AG09319 (cell line): ENCODE measurements around the gene EQTN.
A peak's percentile ranks its signal among the peaks of the same experiment; 100 is the strongest.

Source experiments
- DNase-seq: peaks from one replicate; pipeline ENCODE4 v3.0.0-alpha.2; 2010; ENCODE audit warnings: low read depth; ENCODE audit errors: extremely low read depth
- TF ChIP-seq, protein P1 (sequence below): IDR thresholded peaks from 2 replicates; pipeline ENCODE4 v1.5.1; 2011; ENCODE audit warnings: low read depth, mild to moderate bottlenecking, inconsistent platforms, low read length, moderate library complexity

The EQTN gene

DNA sequence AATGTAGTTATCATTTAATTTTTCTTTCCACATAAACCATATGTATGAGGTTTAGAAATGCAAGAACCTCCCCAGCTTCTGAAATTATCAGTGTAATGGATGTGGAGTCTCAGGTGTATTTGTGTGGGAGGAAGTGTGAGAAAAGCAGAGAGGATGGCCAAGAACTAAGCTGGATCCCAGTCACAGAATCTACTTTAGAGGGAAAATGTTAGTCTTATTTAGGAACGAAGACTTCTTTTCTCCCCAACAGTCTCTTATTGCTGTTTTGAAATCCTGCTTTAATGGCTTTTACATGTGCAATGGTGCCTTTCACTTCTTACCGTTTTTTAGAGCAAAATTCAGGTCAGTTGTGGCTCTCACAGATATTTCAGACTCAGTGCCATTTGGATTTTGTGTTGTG is 3.0 kb downstream of the EQTN start:
- DNase-seq, result no peak
- TF ChIP-seq, protein P1, sequence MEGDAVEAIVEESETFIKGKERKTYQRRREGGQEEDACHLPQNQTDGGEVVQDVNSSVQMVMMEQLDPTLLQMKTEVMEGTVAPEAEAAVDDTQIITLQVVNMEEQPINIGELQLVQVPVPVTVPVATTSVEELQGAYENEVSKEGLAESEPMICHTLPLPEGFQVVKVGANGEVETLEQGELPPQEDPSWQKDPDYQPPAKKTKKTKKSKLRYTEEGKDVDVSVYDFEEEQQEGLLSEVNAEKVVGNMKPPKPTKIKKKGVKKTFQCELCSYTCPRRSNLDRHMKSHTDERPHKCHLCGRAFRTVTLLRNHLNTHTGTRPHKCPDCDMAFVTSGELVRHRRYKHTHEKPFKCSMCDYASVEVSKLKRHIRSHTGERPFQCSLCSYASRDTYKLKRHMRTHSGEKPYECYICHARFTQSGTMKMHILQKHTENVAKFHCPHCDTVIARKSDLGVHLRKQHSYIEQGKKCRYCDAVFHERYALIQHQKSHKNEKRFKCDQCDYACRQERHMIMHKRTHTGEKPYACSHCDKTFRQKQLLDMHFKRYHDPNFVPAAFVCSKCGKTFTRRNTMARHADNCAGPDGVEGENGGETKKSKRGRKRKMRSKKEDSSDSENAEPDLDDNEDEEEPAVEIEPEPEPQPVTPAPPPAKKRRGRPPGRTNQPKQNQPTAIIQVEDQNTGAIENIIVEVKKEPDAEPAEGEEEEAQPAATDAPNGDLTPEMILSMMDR, result no peak

DNA sequence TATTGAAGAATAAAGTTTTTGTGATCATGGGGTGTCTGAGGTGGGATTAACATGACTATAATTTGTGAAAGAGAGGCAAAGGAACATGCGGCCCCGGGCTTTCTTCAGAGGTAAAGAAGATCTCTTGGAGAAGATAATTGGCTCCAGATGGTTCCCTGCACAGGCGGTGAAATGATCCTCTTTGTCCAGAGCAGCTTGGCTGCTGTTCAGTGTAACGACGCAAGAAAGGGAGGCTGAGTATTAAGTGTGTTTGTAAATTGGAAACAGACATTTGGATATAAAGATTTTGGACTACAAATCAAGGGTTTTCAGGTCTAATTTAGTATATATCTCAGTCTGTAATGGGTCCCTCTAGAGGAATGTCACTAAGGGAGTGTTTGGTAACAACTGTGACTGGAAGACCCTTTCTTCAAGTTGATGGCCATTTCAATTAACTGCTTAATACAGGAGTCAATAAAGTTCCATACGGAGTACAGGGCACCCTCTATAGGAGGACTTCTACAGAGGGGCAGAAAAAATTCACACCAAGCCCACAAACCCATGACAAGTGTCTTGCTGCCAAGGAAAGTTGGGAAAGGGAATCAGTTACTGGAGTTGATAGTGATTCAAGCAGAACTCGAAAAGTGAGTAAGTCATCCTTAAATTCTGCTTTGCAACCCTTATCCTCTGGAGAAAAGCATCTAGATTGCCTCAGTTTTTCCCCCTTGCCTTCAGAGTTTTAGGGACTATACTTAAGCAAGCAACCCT is 4.1 kb downstream of the EQTN start:
- TF ChIP-seq, protein P1, result no peak
- peak; percentile 51 for DNase-seq

DNA sequence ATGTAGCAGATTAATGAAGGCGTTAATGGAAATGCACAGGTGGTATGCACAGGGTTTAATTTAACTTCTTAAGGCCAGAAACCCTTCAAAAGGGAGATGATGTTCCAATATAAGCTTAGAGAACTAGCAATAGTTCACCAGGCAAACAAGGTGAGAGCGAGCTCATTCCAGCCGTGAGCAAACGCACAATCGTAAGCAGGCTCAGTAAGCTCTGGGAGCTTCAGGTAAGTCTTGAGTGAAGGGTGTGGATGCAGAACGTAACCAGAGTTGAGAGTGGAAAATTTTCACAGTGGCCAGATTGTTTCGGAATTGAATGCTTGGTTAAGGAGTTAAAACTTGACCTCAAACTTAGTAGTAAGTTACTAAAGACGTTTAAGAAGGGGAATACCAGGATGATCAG is 5.7 kb downstream of the EQTN start:
- TF ChIP-seq, protein P1, result no peak
- no peak for DNase-seq

DNA sequence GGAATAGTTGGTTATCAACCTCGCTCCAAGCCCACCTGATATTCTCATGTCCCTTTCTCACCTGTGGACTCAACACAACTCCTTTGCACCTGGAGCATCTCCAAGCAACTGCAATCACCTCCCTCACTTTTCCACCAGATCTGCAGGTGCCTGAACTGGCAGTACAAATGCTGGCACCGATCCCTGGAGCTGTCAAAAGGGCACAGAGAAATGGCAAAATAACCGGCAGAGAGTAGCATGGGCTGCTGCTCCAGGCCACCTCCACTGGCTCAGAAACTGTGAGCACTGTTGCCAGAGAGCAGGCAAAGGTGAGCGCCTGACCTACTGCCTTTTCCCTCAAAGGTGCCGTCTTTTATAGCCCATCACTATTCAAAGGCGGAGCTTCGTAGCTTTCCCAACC is 14.7 kb downstream of the EQTN start:
- no peak for DNase-seq
- TF ChIP-seq, protein P1, result no peak

DNA sequence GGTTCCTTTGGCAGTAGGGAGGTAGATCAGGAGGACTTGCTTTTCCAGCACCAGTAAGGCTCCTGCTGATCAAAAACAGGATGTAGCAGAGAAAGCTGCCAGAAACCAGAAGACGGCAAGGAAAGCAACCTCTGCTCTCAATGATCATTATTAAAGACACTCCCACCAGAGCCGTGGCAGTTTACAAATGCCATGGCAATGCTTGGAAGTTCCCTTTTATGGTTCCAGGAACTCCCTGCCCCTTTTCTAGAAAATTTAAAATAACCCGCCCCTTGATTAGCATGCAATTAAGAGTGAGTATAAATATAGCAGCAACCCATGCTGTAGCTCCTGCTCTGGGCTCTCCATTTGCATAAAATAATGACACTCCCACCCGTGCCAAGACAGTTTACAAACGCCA is 16.1 kb downstream of the EQTN start:
- TF ChIP-seq, protein P1, result no peak
- no peak for DNase-seq

DNA sequence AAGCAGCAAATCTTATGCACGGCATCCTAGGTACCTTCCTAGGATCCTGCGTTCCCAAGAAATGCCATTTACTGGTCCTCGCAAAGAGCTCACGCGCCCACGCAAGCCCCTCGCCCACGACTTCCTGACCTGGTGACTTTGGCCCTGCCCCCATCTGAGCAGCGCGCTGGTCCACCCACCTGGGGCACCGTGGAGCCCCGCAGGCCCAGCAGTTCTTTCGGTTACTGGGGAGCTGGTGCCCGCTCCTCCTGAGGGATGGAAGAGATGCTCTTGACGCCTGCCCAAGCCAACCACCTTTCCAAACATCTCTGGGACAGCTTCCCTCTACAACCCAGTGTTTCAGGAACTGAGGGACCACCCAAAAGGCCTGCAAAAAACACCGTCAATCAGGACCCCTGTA is 16.7 kb downstream of the EQTN start:
- DNase-seq, result no peak
- TF ChIP-seq, protein P1, result no peak

DNA sequence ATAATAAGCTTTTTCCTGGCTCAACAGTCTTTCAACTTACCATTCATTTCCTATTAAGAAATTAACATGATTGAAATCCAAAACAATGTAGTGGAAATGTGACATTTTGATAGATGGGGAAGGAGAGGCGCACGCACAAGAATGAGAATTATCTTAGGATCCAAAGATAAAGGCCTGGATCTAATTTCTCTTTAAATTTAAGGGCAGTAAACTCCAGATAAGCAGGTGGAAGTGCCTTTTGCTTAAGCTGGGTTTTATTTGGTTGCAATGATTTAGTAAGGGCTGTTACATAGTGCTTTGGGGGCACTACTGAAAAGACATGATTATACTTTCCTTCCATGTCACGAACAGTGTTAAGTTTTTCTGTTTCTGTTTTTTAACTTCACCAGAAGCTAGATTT is 17.3 kb downstream of the EQTN start:
- TF ChIP-seq, protein P1, result no peak
- DNase-seq, result no peak
